ENCODE data around the gene GGTA1.

- TF ChIP-seq, protein P1, sequence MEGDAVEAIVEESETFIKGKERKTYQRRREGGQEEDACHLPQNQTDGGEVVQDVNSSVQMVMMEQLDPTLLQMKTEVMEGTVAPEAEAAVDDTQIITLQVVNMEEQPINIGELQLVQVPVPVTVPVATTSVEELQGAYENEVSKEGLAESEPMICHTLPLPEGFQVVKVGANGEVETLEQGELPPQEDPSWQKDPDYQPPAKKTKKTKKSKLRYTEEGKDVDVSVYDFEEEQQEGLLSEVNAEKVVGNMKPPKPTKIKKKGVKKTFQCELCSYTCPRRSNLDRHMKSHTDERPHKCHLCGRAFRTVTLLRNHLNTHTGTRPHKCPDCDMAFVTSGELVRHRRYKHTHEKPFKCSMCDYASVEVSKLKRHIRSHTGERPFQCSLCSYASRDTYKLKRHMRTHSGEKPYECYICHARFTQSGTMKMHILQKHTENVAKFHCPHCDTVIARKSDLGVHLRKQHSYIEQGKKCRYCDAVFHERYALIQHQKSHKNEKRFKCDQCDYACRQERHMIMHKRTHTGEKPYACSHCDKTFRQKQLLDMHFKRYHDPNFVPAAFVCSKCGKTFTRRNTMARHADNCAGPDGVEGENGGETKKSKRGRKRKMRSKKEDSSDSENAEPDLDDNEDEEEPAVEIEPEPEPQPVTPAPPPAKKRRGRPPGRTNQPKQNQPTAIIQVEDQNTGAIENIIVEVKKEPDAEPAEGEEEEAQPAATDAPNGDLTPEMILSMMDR (IDR thresholded peaks at IDR 0.05), result peak; percentile 79 to 98 (median 94)
- no peak for TF ChIP-seq POLR2A (IDR thresholded peaks at IDR 0.05)
- peak; percentile 80 for TF ChIP-seq POLR2AphosphoS5 (IDR thresholded peaks at IDR 0.05)
Measured at GRCh38 chr9:121545875-121546423, 46.3 kb upstream of the GGTA1 start.

All from prostate gland (tissue), 2 donors.